Measurements from ENCODE around the gene RBPJ. TPM values are rescaled to one million over a fixed set of nuclear protein-coding genes. Genes with fewer than 3 reads are reported as not detected.
A peak's percentile ranks its signal among the peaks of the same experiment; 100 is the strongest.

Gene RBPJ
- total and polyA plus RNA-seq, 11 donors, result 21.9 to 84.3 (median 37.5) TPM

GRCh38 chr4:26334366-26334765 is 13.6 kb downstream of the RBPJ start:
- no peak for TF ChIP-seq POLR2A (IDR thresholded peaks at IDR 0.05)
- TF ChIP-seq, protein P1, sequence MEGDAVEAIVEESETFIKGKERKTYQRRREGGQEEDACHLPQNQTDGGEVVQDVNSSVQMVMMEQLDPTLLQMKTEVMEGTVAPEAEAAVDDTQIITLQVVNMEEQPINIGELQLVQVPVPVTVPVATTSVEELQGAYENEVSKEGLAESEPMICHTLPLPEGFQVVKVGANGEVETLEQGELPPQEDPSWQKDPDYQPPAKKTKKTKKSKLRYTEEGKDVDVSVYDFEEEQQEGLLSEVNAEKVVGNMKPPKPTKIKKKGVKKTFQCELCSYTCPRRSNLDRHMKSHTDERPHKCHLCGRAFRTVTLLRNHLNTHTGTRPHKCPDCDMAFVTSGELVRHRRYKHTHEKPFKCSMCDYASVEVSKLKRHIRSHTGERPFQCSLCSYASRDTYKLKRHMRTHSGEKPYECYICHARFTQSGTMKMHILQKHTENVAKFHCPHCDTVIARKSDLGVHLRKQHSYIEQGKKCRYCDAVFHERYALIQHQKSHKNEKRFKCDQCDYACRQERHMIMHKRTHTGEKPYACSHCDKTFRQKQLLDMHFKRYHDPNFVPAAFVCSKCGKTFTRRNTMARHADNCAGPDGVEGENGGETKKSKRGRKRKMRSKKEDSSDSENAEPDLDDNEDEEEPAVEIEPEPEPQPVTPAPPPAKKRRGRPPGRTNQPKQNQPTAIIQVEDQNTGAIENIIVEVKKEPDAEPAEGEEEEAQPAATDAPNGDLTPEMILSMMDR (IDR thresholded peaks at IDR 0.05), result no peak
- H3K27me3 ChIP-seq, result no peaks in the 10 kb centered on the region
- 78 to 83% (median 82%) methylated on average over 3 of the region's 3 CpGs for WGBS, 4 donors
- H3K27ac ChIP-seq, result no peak overlapping the region
- H3K4me1 ChIP-seq, result peaks cover 0 to 53% (median 9%) of the 10 kb centered on the region in 12 donors
- ATAC-seq (no peak), DNase-seq (no peak)
- H3K36me3 ChIP-seq, result no peaks in the 10 kb centered on the region
- intact Hi-C loops (cut with DNase I), result loop anchor here in 3 of 10 donors (5.0 to 10.0 kb wide), 3 partner anchors 73 to 380 kb away; no protein-coding TSS in a partner anchor
- H3K9me3 ChIP-seq, result no peaks in the 10 kb centered on the region
- H3K4me3 ChIP-seq, result no peak overlapping the region

GRCh38 chr4:26337612-26338011 is 16.8 kb downstream of the RBPJ start:
- DNase-seq, result no peak
- Histone ChIP-seq H3K4me1 (peaks cover 0 to 63% (median 10%) of the 10 kb centered on the region in 12 donors), H3K27ac (no peak overlapping the region), H3K4me3 (no peak overlapping the region), H3K36me3 (no peaks in the 10 kb centered on the region), H3K9me3 (no peaks in the 10 kb centered on the region), H3K27me3 (no peaks in the 10 kb centered on the region)
- ATAC-seq, result no peak
- intact Hi-C loops (cut with DNase I), result loop anchor here in 1 of 10 donors (10.0 kb wide), 1 partner anchor 377 kb away; no protein-coding TSS in a partner anchor
- 88 to 91% (median 89%) methylated on average over 2 of the region's 2 CpGs for WGBS, 4 donors
- TF ChIP-seq POLR2A (IDR thresholded peaks at IDR 0.05), result no peak

DNA sequence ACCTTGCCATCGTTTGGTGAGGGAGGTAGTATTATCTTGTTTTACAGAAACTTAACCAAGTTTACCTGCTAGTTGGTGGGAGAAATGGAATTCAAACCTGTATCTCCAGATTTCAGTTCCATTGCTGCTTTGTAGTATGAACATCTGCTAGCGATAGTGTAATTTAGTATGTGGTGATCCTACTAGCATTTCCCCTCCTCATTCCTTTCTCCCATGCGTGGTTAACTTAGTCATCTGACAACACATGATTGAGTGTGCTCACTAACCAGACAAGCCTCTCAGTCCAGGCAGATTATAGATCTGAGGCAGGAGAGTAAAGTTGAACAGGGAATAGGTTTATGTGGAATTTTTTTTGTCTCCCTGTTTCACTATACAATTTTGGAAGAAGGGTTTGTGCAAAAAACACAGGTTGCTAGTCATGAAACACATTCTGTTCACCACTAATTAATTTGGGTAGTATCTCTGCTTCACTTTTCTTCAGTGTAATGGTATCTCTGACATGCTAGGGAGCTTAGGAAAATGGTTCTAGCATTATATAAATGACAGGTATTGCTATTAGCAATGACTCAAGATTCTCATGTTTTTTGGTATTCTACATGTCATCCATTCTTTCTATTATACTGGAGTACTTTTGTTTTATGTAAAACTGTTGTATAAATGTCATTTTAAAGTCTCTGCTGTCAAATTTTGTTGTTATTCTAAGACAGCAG is 21.7 kb downstream of the RBPJ start:
- intact Hi-C loops (cut with DNase I), result no loop called here
- DNase-seq (no peak), ATAC-seq (peak in 3 of 4 donors; percentile 38 to 49 (median 43))
- Histone ChIP-seq H3K27ac (peak overlapping the region in 1 of 12 donors; percentile 34), H3K27me3 (no peaks in the 10 kb centered on the region), H3K4me1 (peaks cover 0 to 77% (median 36%) of the 10 kb centered on the region in 12 donors), H3K9me3 (no peaks in the 10 kb centered on the region), H3K4me3 (no peak overlapping the region), H3K36me3 (no peaks in the 10 kb centered on the region)
- TF ChIP-seq, protein P1 (IDR thresholded peaks at IDR 0.05), result no peak
- TF ChIP-seq POLR2A (IDR thresholded peaks at IDR 0.05), result no peak
- WGBS, 4 donors, result 50 to 65% (median 54%) methylated on average over 3 of the region's 3 CpGs

DNA sequence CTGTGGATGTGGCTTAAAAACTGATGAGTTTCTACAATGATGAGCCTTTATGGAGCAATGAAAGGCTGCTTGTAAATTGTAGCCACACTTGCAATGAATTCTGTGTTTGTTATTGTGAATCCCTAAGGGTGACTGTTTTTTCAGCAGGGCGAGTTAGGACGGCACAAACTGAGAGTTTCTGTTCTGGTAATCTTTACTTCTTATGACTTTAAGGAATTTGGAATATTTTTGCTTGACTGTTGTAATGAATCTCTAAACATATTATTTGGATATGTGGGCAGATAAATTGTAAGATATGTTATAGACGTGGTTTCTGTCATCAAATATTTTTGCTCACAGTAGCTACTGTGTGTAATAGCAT is 22.2 kb downstream of the RBPJ start:
- TF ChIP-seq POLR2A (IDR thresholded peaks at IDR 0.05), result no peak
- TF ChIP-seq, protein P1 (IDR thresholded peaks at IDR 0.05), result no peak
- H3K27me3 ChIP-seq, result no peaks in the 10 kb centered on the region
- intact Hi-C loops (cut with DNase I), result no loop called here
- no peak for DNase-seq
- peak overlapping the region in 1 of 12 donors; percentile 34 for H3K27ac ChIP-seq
- no peaks in the 10 kb centered on the region for H3K36me3 ChIP-seq
- H3K9me3 ChIP-seq, result no peaks in the 10 kb centered on the region
- peaks cover 0 to 78% (median 36%) of the 10 kb centered on the region in 12 donors for H3K4me1 ChIP-seq
- WGBS, 4 donors, result 60 to 73% (median 68%) methylated on average over 3 of the region's 3 CpGs
- H3K4me3 ChIP-seq, result no peak overlapping the region
- ATAC-seq, result no peak
